Measurements from ENCODE around the gene MERTK. TPM values are rescaled to one million over a fixed set of nuclear protein-coding genes. Genes with fewer than 3 reads are reported as not detected.
A peak's percentile ranks its signal among the peaks of the same experiment; 100 is the strongest.

MERTK gene
- total and polyA plus RNA-seq, 8 donors: 2.8 to 13.9 (median 5.4) TPM

DNA sequence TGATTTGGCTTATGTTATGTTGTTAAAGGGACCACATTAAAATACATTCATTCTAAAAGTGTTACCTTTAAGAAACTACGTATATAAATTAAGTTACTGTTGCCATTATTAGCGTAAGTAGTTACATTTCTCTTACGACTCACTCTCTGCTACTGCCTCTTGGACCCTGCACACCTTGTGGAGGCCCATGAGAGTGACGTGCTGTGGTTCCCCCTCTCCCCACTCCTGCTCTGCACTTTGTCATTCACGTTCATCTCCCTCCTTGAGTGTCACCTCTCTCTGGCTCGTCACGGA is 830 bp upstream of the MERTK start:
- Histone ChIP-seq H3K27me3 (no peaks in the 10 kb centered on the region), H3K36me3 (no peaks in the 10 kb centered on the region), H3K27ac (peak overlapping the region; percentile 23 to 88 (median 68)), H3K4me3 (peak overlapping the region; percentile 62 to 97 (median 77)), H3K9me3 (no peaks in the 10 kb centered on the region), H3K4me1 (peaks cover 0 to 4% (median 3%) of the 10 kb centered on the region in 3 donors)
- intact Hi-C loops (cut with DNase I): loop anchor here in 2 of 3 donors (5.0 to 10.0 kb wide), 2 partner anchors 147 to 155 kb away; no protein-coding TSS in a partner anchor
- FAIRE-seq: no peak
- WGBS, 2 donors: 8 to 13% methylated on average over 7 of the region's 7 CpGs
- ATAC-seq: no peak
- DNase-seq: no peak
- TF ChIP-seq, protein P1, sequence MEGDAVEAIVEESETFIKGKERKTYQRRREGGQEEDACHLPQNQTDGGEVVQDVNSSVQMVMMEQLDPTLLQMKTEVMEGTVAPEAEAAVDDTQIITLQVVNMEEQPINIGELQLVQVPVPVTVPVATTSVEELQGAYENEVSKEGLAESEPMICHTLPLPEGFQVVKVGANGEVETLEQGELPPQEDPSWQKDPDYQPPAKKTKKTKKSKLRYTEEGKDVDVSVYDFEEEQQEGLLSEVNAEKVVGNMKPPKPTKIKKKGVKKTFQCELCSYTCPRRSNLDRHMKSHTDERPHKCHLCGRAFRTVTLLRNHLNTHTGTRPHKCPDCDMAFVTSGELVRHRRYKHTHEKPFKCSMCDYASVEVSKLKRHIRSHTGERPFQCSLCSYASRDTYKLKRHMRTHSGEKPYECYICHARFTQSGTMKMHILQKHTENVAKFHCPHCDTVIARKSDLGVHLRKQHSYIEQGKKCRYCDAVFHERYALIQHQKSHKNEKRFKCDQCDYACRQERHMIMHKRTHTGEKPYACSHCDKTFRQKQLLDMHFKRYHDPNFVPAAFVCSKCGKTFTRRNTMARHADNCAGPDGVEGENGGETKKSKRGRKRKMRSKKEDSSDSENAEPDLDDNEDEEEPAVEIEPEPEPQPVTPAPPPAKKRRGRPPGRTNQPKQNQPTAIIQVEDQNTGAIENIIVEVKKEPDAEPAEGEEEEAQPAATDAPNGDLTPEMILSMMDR (IDR thresholded peaks at IDR 0.05): no peak

DNA sequence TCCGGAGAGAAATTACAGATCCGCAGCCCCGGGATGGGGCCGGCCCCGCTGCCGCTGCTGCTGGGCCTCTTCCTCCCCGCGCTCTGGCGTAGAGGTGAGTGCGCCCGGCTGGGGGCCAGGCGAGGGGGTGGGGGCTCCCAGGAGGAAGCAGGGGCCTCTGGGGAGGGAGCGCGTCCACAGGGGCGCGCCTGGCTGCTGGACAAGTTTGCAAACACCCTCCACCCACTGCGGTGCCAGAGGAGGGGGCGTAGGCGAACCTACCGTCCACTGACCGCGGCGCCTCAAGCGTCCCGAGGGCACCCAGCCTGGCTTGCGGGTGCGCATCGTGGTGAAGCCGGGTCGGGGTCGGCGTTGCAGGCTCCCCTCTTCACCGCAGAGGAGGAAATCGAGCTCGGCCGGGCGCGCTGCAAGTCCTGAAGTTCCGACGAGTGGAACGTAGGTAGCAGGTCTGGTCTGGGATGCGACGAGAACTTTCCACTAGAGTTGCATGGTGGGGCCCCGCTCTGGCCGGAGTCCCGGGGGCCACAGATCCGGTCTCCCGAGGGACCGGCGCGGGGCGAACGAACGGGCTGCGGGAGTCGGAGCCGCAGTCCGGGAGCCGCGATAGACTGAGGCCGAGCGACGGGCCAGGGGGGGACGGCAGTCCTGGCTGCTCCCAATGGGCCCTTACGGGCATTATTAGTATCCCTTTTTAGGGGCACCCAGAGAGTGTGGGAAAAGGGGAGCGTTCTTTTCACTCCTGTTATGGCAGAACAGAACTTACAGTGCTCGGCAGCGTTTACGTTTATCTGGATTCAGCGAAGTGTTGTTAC is 502 bp downstream of the MERTK start:
- FAIRE-seq: no peak
- peaks cover 0 to 4% (median 3%) of the 10 kb centered on the region in 3 donors for H3K4me1 ChIP-seq

DNA sequence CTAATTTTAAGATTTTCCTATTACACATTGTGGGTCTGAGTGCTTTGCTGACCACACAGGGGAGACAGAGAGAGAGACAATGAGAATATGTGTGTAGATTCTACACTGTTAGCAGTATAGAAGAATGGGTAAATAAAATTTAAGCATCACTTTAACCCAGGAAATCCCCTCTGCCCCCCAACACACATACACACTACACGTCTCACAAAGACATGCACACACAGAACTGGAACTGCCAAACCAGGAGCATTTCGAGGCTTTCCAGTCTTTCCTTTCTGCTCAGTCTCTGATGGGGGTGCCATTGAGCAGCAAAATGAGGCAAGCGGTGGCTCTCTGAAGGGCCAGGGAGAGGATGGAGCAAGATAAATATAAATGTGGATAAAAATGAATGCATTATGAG is 2.5 kb downstream of the MERTK start:
- TF ChIP-seq, protein P1 (IDR thresholded peaks at IDR 0.05): peak in 1 of 4 donors; percentile 11
- ATAC-seq: no peak
- FAIRE-seq: no peak
- WGBS, 2 donors: 22 to 24% methylated on average over 3 of the region's 3 CpGs
- no peaks in the 10 kb centered on the region for H3K36me3 ChIP-seq
- no peaks in the 10 kb centered on the region for H3K9me3 ChIP-seq
- intact Hi-C loops (cut with DNase I): no loop called here
- peak in 1 of 6 donors; percentile 34 for DNase-seq
- H3K4me3 ChIP-seq: no peak overlapping the region
- H3K4me1 ChIP-seq: peaks cover 0 to 4% (median 3%) of the 10 kb centered on the region in 3 donors
- no peaks in the 10 kb centered on the region for H3K27me3 ChIP-seq
- no peak overlapping the region for H3K27ac ChIP-seq

More for the DNA sequence above, 502 bp downstream of the MERTK start:
- DNase-seq (peak in 2 of 6 donors; percentile 76 to 82), ATAC-seq (peak; percentile 17 to 28 (median 21))
- TF ChIP-seq, protein P1 (IDR thresholded peaks at IDR 0.05): no peak
- intact Hi-C loops (cut with DNase I): loop anchor here in 2 of 3 donors (5.0 to 10.0 kb wide), 2 partner anchors 146 to 153 kb away; no protein-coding TSS in a partner anchor
- peak overlapping the region in 3 of 4 donors; percentile 35 to 76 (median 69) for H3K27ac ChIP-seq
- no peaks in the 10 kb centered on the region for H3K36me3 ChIP-seq
- H3K27me3 ChIP-seq: no peaks in the 10 kb centered on the region
- WGBS, 2 donors: 1% methylated on average over 58 to 70 of the region's 70 CpGs
- no peaks in the 10 kb centered on the region for H3K9me3 ChIP-seq
- peak overlapping the region; percentile 67 to 97 (median 84) for H3K4me3 ChIP-seq

DNA sequence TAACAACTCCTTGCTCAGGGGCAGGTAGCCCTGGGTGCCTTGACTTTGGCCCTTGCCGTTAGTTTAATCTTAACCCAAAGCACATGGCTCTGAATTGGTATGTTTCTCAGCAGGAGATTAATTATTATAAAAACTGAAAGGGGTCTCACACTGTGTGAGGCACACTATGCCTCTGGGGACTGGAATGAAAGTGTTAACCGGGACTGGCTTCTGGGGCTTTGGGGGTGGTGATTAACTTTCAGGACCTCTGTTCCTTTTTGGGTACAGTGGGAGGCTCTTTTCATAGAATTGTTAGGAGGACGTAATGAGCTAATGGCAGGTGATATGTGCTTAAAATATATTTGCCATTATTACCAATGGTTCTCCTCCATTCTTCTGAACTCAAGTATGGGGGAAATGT is 5.1 kb downstream of the MERTK start:
- Histone ChIP-seq H3K27me3 (no peaks in the 10 kb centered on the region), H3K27ac (no peak overlapping the region), H3K9me3 (no peaks in the 10 kb centered on the region), H3K4me3 (no peak overlapping the region), H3K36me3 (no peaks in the 10 kb centered on the region), H3K4me1 (peaks cover under 1 to 5% (median 3%) of the 10 kb centered on the region in 3 donors)
- FAIRE-seq: no peak
- no peak for ATAC-seq
- intact Hi-C loops (cut with DNase I): no loop called here
- DNase-seq: peak in 1 of 6 donors; percentile 0
- TF ChIP-seq, protein P1 (IDR thresholded peaks at IDR 0.05): no peak
- 67 to 68% methylated on average over 3 of the region's 3 CpGs for WGBS, 2 donors

Measured in pancreas (tissue), 10 donors.